ENCODE results near the gene BTBD19.
"Not testable (repeated sequence)": the region's sequence is repeated elsewhere in the genome, so short reads cannot be mapped to it uniquely, and the experiment has no call there.

Gene BTBD19

DNA sequence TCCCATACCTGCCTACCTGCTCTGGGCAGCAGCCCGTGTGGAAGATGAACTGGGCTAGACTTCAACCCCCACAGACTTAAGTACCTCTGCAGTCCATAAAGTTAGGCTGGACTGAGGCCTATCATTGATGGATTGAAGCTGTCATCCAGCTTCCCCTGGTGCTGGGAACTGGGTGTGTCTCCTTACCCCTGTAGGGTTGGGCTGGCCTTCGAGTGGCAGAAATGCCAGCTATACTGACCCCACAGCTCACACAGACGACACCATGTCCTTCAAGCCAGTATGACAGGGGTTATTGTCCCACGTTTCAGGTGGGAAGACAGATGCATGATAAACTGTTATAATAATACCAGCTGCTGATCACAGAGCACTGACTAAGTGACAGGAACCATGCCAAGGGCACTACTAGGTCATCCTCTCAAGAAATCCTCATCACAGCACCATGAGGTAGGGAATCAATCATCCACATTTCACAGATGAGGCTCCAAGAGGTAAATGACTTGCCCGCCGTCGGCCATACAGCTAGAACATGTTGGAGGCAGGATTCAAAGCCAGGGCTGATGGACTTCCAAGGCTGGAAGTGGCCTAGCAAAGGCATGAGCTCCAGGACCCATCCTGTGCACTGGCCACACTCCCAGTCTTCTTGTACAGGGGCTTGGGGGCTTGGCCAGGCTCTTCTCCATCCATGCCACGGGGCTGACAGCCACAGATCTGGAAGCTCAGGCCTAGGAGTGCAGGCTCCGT lies 20.0 kb upstream of the BTBD19 start, which contains the start of gene BEST4:
TSS of gene BEST4 (minus strand) at position 51 of the 741 bp plus-strand sequence. CDS start 465 bp downstream, outside the sequence.
- DNase-seq (ENCODE audit: low read depth in 3 of 3) = no peak

DNA sequence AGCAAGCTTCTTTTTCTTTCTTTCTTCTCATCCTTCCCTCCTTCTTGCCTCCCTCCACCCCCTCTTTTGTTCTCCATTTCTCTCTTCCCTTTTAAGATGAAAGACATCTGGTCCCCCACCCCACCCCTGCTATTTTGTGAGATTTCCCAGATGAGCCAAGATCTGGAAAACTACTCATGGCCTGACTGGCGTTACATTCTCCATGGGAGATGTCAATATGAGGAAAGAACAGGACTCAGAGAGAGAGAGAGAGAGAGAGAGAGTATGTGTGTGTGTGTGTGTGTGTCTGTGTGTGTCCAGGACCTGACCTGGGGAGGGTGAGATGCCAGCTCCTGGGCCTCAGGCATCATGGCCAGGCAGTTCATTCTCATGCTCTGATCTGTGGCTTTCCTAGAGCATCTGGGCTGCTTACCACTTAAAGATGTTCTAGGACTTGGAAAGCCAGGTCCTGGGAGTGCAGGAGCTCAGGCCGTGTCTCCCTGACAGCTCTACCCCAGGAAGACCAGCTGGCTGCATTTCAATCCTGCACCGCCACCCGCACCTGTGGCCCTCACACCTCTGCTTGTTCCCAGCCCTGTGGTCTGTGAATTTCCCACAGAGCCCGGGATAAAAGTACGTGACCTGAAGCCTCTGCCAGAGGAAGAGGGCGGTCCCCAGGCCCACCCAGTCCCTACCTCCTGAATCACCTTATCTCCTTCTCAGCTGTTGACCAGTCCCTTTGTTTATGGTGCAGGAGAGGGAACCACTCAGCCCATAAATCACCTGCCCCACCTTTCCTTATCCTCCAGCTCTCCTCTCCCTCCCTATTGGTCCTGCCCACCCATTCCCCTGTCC lies 17.1 kb upstream of the BTBD19 start:
- DNase-seq (ENCODE audit: low read depth in 3 of 3) = no peak

GRCh38 chr1:44792736-44793502 lies 15.4 kb upstream of the BTBD19 start:
- no peak for DNase-seq (ENCODE audit: low read depth in 3 of 3)

GRCh38 chr1:44797886-44798285 lies 10.4 kb upstream of the BTBD19 start:
- DNase-seq (ENCODE audit: low read depth in 3 of 3) = not testable (repeated sequence)

- no peak for DNase-seq (ENCODE audit: low read depth in 3 of 3)
Measured at GRCh38 chr1:44798481-44799365, 9.6 kb upstream of the BTBD19 start.

- DNase-seq (ENCODE audit: low read depth in 3 of 3) = peak; percentile 96 to 100 (median 97)
Measured at GRCh38 chr1:44799770-44800584, 8.3 kb upstream of the BTBD19 start, which contains the start of gene PLK3. PLK3 (plus strand) TSS chr1:44800377; CDS start chr1:44800464, 87 bp downstream.

DNA sequence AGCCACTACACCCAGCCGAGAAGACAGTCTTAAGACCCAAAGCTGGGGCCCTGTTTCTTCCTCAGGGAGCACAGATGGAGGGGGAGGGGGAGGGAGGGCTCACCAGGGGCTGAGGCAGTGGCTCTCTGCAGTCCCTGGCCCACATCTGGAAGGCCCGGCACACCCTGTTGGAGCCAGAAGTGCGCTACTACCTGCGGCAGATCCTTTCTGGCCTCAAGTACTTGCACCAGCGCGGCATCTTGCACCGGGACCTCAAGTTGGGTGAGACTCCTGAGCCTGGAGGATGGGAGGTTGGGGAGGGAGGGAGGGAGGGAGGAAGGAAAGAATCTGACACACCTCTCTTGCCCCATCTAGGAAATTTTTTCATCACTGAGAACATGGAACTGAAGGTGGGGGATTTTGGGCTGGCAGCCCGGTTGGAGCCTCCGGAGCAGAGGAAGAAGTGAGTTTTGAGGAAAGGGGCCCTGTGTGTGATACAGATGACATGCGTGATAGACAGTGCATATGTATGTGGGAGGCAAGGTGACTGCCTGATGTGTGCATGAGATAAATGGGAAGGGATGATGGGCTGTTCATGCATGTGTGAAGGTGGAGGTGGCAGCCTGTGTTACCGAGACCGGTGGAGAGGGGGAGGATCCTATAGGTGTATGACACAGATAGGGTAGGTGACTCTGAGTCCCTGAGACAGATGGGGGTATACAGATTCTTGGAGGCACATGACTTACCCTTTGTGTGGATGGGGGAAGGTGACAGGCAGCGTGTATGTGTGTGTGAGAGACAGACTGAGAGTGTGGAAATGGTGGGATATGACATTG lies 6.6 kb upstream of the BTBD19 start:
- no peak for DNase-seq (ENCODE audit: low read depth in 3 of 3)

- DNase-seq (ENCODE audit: low read depth in 3 of 3) = no peak
Measured at GRCh38 chr1:44802306-44803061, 5.8 kb upstream of the BTBD19 start.

DNA sequence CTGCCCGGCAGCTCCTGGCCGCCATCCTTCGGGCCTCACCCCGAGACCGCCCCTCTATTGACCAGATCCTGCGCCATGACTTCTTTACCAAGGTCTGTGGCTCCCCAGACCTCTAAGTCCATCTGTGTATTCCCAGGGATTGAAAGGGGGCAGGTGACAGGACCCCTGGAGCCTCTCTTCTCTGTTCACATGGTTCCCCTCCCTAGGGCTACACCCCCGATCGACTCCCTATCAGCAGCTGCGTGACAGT lies 5.3 kb upstream of the BTBD19 start:
- no peak for DNase-seq (ENCODE audit: low read depth in 3 of 3)

GRCh38 chr1:44803312-44804095 lies 4.8 kb upstream of the BTBD19 start:
- no peak for DNase-seq (ENCODE audit: low read depth in 3 of 3)

DNA sequence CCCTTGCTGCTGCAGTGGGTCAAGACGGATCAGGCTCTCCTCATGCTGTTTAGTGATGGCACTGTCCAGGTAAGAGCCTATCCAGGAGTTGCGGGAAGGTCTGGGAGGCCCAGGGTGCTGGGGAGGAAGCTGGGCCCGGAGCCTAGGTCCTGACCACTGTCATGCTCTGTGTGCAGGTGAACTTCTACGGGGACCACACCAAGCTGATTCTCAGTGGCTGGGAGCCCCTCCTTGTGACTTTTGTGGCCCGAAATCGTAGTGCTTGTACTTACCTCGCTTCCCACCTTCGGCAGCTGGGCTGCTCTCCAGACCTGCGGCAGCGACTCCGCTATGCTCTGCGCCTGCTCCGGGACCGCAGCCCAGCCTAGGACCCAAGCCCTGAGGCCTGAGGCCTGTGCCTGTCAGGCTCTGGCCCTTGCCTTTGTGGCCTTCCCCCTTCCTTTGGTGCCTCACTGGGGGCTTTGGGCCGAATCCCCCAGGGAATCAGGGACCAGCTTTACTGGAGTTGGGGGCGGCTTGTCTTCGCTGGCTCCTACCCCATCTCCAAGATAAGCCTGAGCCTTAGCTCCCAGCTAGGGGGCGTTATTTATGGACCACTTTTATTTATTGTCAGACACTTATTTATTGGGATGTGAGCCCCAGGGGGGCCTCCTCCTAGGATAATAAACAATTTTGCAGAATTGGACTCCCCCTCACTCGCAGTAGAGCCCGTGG lies 2.9 kb upstream of the BTBD19 start:
- DNase-seq (ENCODE audit: low read depth in 3 of 3) = no peak

GRCh38 chr1:44806025-44806703 lies 2.2 kb upstream of the BTBD19 start:
- DNase-seq (ENCODE audit: low read depth in 3 of 3) = no peak

DNA sequence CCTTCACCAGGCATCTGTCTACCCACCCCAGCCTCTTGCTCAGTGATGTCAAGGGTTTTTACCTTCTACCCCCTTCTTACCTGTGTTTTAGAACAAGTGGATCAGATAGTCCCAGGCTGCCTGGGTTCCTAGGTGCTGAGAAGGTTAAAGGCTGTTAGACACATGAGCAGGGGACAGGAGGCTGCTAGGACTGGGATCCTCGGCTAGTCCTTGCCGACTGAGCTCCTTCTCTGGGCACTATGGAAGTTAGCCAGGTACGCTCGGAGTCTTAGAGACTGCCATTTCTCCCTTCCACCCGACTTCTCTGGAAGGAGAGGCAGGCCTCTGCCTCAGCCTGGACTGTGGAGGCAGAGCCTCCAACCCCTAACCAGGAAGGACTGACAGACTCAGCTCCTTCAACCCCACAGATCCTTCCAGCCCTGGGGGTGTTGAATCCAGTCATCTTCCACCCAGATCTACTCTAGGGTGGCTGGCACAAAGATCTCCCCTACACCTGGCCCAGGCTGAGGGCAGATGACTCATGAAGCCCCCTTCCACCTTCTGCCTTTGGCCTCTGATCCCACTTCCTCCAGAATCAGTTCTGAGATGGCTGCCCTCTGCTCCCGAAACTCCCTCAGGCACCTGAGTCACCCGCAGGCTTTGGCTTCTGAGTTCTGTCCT lies 1.5 kb upstream of the BTBD19 start, which contains the start of gene DYNLT4:
TSS of gene DYNLT4 (minus strand) at position 648 of the 660 bp plus-strand sequence. CDS start 683 bp downstream, outside the sequence.
- DNase-seq (ENCODE audit: low read depth in 3 of 3) = no peak

GRCh38 chr1:44807364-44808062 lies 810 bp upstream of the BTBD19 start:
- DNase-seq (ENCODE audit: low read depth in 3 of 3) = peak; percentile 83 to 88 (median 85)

Data from stimulated activated CD4-positive, alpha-beta T cell treated with anti-CD3 and anti-CD28 coated beads, TNF-alpha, amount 100 ng/mL, for 48 hours (primary cell).